T-helper 22 cell (primary cell): ENCODE measurements around the gene KLHDC9.

Experiments
- DNase-seq: peaks from one replicate; pipeline ENCODE4 v3.0.0-alpha.2; 2020; ENCODE audit warnings: low read depth

Gene KLHDC9

DNA sequence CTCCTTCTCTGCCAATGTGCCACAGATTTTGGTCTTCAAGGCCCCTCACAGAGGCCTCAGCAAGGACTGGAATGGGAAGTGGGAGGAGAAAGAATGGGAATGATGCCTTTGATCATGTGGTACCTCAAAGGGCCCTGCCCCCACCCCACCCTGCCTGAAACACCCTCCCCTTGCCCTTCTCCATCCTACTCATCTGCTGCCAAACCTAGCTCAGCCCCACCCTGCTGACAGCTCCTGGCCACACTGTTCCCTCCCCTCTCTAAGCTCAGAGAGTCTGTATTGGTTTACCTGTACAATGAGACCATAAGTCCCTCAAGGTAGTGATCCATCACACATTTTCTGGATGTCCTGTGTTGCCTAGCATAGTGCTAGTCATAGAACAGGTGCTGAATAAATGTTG is 21.8 kb upstream of the KLHDC9 start:
- no peak for DNase-seq

DNA sequence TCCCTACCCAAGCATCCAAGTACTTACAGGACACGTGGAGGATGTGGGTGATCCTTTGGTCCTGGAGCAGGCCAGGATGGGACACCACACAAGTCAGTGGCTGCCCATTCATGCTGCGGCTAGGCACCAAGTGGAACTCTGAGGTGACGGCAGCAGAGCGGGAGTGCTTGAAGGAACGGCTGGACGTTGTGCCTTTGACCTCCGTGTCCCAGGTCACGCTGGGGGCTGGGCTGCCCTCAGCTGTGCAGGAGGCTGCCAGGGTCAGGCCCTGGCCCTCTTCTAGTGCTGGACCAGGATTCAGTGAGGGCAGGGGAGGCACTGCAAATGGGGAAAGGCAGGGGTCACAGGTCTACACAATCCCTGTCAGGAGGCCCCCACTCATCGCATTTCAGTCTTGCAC is 20.7 kb upstream of the KLHDC9 start:
- DNase-seq, result no peak

DNA sequence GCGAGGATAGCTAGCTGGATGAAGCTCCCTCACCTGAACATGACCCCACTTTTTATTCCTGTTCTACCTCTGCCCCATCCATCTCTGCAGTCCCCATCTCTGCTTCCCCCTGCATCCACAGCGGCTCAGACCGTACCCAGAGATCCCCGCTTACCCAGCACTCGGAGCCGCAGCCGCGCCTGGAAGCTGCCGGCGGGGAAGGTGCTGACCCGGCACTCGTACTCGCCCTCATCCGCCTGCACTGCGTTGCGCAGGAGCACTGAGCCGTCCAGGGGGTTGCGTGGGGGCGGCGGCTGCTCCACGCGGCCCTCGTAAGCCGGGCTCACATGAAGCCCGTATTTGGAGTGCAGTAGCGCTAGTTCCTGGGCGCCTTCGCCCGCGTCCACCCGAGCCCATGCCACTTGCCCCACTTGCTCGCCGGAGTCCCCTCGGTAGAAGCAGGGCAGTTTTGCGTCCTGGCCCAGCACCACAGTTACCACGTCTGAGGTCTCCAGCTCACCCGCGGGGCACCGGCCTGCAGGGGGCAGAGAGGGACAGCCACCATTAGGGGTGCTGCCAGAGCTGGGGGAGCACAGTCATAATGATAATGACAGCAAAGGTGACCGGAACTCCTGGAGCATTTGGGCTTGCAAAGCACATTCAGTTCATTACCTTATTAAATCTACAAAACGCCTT is 18.6 kb upstream of the KLHDC9 start:
- DNase-seq, result no peak

DNA sequence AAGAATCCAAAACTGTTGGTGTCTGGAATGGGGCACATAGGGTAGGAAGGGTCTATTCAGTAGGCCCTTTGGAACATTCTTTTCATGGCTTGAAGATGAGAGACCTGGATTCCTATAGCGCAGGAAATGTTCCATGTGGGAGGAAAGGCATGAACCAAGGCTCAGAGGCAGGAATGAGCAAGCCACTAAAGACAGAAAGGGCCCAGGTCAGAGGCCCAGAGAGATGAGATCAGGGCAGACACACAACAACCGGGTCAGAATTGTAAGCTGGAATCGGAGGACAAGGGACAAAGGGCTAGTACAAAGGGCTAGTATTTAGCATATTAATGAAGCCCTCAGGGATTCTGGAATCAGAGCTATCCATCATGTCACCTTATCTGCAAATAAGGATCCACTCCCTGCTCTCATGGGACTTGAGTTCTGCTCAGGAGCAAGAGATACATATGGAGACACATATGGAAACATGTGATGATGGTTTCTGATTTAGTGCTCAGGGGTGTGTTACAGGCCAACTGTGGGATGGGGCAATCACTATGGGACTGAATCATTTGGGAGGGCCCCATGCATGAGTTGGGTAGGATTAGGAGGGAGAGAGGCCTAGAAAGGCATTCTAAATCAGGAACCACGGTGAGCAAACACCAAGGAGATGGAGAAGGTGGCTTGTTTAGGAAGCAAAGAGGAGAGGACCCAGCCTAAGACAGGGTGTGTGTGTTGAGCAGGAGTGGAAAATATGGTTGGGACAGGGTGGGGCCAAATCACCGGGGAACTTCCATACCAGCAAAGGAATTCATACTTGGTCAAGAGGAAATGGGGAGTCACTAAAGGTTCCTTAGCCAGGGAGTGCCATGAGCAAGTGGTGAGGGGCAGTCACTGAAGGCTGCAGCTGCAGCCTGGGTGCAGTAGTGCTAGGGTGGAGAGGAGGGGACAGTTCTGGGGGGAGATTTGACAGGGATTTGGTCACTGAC is 17.4 kb upstream of the KLHDC9 start:
- no peak for DNase-seq

DNA sequence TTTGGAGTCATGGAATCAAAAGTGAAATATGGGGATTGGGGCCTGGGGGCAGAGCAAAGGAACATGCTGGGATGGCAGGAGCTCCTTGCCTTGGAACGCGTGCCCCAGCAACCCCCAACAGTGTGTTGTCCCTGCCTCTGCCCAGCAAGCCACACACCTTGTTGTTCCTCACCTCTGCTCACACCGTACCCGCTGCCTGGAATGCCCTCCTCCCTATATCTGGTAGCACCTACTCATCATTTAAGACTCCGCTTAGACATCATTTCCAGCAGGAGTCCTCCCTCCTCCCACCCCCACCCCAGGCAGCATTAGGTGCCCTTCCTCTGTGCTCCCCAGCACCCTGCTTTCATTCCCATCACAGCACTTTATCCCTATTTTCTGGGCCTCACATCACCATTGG is 16.6 kb upstream of the KLHDC9 start:
- no peak for DNase-seq

DNA sequence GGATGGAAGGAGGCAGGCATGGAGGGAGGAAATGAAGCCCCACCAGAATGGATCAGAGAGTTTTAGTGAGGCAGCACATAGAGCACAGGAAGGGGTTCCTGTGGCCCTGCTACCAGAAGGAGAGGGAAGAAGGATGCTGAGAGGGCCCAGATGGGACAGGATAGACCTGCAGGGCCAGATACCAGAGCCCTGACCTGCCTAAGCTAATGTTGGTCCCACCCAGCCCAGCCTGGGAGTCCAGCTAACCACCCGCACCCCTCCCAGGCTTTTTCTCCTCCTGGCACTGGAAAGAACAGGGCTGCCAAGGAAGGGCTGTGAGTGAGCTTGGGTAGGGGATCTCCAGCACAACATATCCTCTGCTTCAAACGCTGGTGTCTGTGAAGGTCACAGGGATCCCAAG is 15.7 kb upstream of the KLHDC9 start:
- no peak for DNase-seq

DNA sequence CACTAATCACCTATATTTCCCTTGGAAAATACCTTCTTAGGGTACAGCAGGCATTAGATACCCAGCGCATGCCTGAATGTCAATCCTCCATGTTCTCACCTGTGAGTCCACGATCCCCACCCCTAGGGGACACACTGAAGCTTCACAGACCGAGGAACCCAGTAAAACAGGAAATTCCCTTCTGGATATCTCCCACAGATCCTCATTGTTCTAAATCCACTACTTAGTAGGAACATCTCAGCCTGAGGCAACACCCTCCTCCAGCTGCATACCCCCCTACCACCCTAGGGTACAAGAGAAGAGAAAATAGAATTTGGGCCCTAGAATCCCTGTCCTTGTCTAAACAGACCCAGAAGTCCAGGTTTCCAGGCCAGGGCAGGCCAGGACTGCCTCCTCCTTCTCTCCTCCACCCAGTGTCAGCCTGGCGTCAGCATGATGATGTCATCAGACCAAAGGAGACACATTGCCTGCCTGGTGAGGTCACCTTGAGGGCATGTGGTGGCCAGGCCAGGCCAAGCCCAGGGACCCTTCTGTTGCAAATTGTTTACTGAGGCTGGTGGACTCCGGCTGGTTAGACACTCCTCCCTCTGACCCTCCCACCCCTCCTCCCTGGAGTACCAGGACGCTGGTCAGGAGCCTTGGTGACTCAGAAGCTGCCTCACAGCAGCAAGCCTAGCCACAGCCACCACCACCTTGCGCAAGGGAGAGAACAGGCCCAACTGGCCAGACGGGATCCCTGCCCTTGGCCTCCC is 15.0 kb upstream of the KLHDC9 start:
- no peak for DNase-seq

DNA sequence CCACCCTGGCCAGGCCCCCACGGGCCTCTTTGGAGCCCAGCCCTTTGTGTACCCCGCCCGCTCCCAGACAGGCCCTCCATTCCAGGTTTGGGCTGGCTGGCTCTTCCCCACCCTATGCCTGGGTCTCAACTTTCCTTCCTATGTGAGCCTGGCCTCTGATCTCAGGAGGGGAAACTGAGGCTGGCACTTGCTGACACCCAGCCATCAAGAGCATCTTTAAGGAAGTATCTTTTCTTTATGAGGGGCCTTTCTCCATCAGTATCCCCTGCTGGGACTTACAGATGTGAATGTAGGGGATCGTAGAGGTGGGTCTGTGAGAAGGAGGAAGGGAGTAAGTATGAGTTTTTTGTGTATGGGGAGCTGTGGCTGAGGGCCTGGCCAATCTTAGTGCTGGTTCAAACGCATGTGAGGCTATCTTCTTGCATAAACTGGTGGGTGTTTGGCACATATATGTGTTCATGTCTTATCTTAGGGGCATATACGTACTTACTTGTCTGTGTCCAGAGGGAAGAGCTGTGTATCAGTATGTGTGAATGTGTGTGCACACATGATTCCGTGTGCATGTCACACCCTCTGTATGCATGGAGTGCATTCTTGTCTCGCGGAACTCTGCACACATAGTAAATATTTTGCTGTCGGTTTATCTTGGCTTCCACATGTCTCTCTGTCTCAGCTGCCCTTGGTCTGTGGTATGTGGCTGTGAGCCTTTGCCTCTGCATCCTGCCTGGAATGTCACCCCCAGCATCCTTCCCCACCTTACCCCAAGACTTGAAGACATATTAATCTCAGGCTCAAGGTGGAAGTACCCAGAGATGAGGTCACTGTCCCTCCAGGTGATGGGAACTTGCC is 14.2 kb upstream of the KLHDC9 start:
- no peak for DNase-seq

DNA sequence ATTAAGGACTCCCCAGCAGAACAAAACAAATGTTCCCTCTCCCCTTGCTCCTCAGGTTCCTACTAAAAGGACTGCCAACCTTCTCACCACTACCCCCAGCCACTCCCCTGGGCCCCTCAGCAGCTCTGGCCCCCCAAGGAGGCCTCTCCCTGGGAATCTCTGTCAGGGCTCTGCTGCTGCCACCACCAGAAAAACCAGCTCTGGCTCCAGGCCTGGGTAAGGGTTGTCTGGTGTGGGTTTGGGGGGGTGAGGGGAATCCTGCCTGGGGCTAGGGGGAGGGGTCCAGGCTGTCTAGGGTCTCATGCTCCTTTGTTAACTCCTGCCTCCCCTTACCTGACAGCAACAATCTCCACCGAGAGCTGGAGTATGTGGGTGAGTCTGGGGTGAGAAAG is 13.6 kb upstream of the KLHDC9 start:
- DNase-seq, result no peak

DNA sequence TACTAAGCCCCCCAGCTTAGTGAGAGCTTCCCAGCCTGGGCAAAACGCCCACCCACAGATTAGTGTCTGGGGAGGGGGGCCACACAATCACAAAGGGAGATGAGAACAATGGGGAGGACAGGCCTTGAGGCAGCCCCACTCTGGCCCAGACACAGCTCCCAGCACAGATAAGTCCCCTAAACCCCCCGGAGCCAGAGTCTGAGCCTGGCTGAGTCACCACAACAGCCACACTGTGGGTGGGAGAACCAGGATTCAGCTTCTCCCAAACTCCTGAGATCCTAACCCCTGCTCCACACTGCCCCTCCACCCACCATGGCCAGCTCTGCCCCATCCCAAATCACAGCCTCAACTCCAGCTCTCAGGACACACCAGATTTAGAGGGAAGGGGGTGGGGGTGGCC is 13.0 kb upstream of the KLHDC9 start:
- DNase-seq, result no peak

DNA sequence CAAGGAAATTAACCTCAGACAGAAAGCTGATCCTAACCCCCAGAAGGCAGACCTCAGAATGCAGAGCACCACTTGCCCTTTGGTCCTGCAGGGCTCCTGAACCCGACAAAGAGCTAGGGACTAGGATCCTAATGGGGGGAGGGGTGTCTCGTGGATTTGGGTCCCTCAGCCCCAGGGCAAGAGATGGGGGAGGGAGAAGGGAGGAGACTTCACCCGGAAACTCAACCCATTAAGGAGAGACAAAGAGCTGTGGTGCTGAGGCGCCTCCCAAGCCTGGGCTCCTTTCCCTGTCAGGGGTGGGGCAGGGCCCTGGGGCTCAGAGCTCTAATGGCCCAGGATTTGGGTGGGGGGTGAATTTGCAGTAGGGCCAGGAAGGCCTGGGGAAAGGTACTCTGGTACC is 11.7 kb upstream of the KLHDC9 start:
- DNase-seq, result no peak

DNA sequence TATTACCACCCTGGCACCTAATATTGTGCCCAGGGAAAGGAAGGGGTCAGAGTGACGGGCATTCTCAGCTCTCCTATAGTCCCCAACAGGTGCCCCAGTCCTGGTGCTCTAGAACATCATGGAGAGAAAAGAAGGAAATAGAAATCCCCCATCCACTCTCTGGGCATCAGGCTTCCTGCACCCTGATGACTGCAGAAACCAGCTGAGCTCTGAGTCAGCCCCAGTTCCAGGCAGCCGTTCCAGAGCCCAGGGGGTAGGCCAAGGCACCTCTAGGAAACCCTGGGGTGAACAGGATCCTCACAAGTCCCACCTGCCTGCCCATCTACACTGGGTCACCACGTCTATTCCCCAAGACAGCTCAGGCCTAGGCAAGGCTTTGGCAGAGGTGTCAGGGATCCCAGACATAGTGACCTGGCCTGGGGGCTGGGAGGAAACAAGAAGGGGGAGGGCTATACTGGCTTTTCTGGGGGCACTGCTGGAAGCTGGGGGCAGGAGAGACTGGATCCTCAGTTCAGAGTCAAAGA is 9.5 kb upstream of the KLHDC9 start:
- DNase-seq, result no peak

DNA sequence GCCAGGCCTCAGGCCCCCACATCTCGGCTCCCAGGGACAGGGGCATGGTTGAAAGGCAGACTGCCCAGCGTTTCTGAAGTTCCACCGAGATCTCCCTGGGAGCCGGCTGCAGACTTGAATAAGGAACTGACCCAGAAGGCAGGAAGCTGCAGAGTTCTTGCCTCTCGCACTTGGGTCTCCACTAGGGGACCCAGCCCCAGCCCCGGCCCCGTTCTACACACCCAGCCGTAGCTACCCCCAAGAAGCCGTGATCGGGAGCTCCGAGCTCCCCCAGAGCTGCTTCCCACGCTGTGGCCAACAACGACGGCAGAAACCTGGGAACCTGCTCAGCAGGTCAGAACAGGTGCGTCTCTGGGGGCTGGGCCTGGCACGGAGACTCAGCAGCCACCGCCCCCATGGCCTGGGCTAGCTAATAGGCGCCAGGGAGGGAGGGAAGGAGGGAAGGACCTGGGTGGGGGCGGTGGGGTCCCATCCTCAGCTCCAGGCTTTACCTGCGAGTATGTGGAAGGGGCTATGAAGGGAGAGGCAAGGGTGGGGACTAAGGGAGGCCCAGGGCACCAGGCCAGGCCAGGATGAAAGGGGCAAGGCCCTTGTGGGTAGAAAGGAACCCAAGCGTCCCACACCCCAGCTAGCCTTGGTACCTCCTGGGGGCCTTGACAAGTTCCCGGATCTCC is 8.8 kb upstream of the KLHDC9 start, which contains the start of gene NECTIN4:
NECTIN4 (minus strand) TSS at position 308 of the 674 bp plus-strand sequence; CDS start at position 46, 262 bp downstream.
- DNase-seq, result no peak

DNA sequence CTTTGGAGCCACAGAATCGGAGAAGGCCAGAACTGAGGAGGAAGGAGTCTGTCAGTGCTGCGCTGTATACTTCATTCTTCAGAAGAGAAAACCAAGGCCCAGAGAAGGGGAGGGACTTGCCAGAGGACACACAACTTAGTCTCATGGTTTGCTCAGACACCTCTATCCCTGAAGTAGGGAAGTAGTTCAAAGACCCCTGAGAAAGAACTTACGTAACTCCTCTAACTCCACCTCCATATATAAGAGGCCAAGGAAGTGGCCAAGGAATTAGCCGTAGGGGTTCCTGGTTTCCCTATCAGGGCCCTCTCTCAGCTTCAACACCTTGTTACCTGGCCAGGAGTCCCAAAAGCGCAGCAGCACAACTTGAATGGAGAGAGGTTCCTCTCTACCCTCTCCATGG is 8.2 kb upstream of the KLHDC9 start:
- DNase-seq, result no peak

DNA sequence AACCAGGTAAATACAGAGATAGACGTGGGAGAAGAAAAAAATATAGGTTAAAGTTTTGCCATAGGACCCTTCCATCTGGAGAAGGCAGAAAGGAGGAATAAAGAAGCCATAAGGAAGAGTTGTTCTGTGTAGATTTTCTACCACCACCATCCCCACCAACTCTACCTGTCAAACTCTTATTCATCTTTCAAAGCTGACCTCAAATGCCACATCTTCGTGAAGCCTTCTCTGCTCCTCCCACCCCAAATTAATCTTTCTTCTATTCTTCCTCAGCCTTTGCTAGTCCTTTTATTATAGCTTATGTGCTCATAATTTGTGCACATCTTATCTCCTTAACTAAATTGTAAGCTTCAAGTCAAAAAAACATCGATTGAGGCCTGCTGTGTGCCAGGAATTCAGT is 7.5 kb upstream of the KLHDC9 start:
- no peak for DNase-seq

DNA sequence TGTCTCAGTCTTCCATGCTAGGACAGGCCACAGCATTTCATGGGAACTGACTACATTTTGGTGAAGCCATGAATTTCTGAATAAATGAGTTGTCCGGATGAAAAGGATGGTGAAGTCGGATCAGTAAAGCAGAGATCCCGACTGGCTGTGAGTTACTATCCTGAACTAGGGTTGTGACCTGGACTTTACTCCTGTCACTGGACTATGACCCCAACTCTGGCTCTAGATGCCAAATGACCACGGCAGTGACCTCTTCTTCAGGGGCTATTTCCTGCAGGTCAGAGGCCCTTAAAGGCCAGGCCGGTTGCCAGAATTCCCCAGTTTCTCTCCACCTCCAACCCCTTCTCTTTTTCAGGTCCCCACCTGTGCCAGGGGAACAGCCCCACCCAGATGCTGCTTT is 7.1 kb upstream of the KLHDC9 start:
- DNase-seq, result no peak

DNA sequence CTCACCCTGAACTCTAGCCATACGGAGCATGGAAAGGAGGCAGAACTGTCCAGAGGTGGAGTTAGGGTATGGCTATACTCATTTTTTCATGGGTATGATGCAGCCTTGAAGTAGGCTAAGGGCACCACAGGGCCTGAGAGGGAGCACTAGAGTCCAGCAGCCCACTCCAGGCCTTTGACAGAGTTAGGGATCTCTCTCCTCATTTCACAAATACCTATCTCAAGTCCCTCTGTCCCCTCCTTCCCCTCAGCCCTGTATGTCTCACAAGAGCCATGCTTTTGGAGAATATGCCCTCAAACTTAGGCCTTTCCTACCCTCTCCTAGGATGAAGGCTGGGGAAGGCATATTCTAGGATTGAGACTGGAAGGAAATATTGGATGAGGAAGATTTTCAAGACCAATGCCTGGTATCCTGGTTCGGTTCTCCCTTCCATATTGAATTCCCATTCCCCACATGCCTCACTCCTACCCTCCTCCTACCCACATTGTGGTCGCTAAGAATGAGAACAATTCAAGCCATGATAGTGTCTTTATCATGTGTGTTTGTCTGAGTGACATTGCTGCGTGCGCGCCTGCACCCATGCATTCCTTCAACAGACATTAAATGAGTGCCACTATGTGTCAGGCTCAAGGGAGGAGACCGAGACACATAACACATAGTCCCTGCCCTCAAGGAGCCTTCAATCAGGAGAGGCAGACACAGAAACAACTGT is 6.2 kb upstream of the KLHDC9 start:
- DNase-seq, result no peak

DNA sequence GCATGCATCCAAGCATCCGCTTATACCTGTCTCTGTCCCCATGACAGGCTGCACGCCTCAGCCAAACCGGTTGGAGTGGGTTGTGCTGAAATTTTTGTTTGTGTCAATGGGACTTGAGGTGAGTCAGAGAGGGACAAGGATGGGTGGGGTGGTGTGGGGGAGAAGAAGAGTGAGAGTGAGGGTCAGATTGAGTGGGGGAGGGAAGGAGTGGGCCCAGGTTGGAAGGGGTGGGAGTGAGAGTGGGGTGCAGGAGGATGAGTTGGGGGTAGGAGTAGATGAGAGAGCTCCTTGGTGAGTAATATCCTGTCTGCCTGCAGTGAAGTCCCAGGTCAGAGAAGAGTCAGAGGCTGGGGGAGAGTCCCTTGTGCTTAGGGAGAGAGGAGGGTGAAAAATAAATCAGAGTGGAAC is 5.5 kb upstream of the KLHDC9 start:
- no peak for DNase-seq

DNA sequence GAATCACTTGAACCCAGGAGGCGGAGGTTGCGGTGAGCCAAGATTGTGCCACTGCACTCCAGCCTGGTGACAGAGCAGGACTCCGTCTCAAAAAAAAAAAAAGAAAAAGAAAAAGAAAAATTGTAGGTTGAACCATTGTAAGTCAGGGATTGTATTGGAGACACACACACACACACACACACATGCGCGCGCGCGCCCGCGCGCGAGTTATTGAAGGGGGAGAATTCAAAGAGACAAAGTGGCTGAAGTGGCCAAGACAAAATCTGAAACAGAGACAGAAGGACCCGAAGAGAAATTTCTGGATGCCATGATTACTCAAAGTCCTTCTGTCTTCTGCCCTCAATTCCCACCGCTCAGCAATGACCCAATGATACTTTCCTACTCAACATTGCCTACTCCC is 3.7 kb upstream of the KLHDC9 start:
- DNase-seq, result no peak

DNA sequence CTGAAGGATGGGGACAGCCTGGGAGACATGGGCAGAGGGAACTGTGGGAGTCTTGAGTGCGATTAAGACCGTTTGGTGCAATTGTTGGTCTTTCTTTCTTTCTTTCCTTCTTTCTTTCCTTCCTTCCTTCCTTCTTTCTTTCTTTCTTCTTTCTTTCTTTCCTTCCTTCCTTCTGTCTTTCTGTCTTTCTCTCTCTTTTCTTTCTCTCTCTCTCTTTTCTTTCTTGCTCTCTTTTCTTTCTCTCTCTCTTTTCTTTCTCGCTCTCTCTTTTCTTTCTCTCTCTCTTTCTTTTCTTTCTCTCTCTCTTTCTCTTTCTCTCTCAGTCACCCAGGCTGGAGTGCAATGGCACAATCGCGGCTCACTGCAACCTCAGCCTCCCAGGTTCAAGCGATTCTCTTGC is 2.9 kb upstream of the KLHDC9 start:
- no peak for DNase-seq
